Lower lobe of right lung (tissue), 2 donors: Measurements from ENCODE around the gene UBE2A. TPM values are rescaled to one million over a fixed set of nuclear protein-coding genes. Genes with fewer than 3 reads are reported as not detected.

Source experiments
- ATAC-seq, 2 donors: fragments of 200-7000 bp; cut with Tn5 transposase; one replicate each; pipeline ENCODE4 v1.9.1; 2020 to 2022; ENCODE audit warnings: mild to moderate bottlenecking in 2 of 2, moderate library complexity in 2 of 2
- DNase-seq: peaks from one replicate; pipeline ENCODE4 v3.0.0-alpha.2; 2020
- H3K27ac ChIP-seq: fragments of 200-600 bp; one replicate; pipeline ENCODE4 v1.8.0; 2022
- H3K27me3 ChIP-seq: fragments of 200-600 bp; one replicate; pipeline ENCODE4 v1.8.0; 2022; ENCODE audit warnings: low read depth
- H3K36me3 ChIP-seq: fragments of 200-600 bp; one replicate; pipeline ENCODE4 v1.8.0; 2022; ENCODE audit warnings: mild to moderate bottlenecking
- H3K4me1 ChIP-seq: fragments of 200-600 bp; one replicate; pipeline ENCODE4 v1.8.0; 2022
- H3K4me3 ChIP-seq: fragments of 200-600 bp; one replicate; pipeline ENCODE4 v1.8.0; 2022; ENCODE audit warnings: mild to moderate bottlenecking
- H3K9me3 ChIP-seq: fragments of 200-600 bp; one replicate; pipeline ENCODE4 v1.8.0; 2022
- CTCF ChIP-seq: fragments of 200-600 bp; IDR thresholded peaks from one replicate; pipeline ENCODE4 v1.8.0; 2022; ENCODE audit warnings: antibody characterized with exemption, mild to moderate bottlenecking
- intact Hi-C: fragments of 100-400 bp; cut with DNase I; formaldehyde crosslinking; loops from one replicate; pipeline ENCODE4 v1.11.0; 2022
- total RNA-seq: library from RNA; stranded (reverse); fragmentation: NEBNext Ultra II Directional; extraction: Animal tissue kit (Norgen Biotek cat#: 25700); gene quantifications from one replicate; pipeline ENCODE4 v1.2.1, GENCODE V29; 2021
- donor health status: DM: no; HTN: yes; CAD: no; lungs with severe emphysema.

The UBE2A gene
- total RNA-seq, 1 donor from 2014 or later = 50.6 TPM

- intact Hi-C loops = no loop called here
- H3K4me3 ChIP-seq = no peak overlapping the region
- ATAC-seq (no peak), DNase-seq (no peak)
- no peak for TF ChIP-seq CTCF
- no peaks in the 10 kb centered on the region for H3K9me3 ChIP-seq
- no peak overlapping the region for H3K27ac ChIP-seq
- no peaks in the 10 kb centered on the region for H3K27me3 ChIP-seq
- peaks cover 5% of the 10 kb centered on the region for H3K4me1 ChIP-seq
- H3K36me3 ChIP-seq = no peaks in the 10 kb centered on the region
These were observed 51.5 kb downstream of the UBE2A start for GRCh38 chrX:119625843-119626242.

Other genes starting within 250 kb of the UBE2A start
- 14.9 TPM for gene SLC25A43, start 175.2 kb upstream of the UBE2A start, total RNA-seq
- gene SLC25A5, start 106.1 kb upstream of the UBE2A start, total RNA-seq = 334 TPM
- gene STEEP1, start 9.2 kb upstream of the UBE2A start, total RNA-seq = 20.1 TPM
- 7.3 TPM for gene NKRF, start 31.9 kb downstream of the UBE2A start, total RNA-seq
- gene SEPTIN6, start 118.6 kb downstream of the UBE2A start, total RNA-seq = 21.7 TPM
- 9.6 TPM for gene SOWAHD, start 184.0 kb downstream of the UBE2A start, total RNA-seq
- gene RPL39, start 217.1 kb downstream of the UBE2A start, total RNA-seq = 1,325 TPM